A549 (cell line): ENCODE measurements around the gene RPS15. TPM values are rescaled to one million over a fixed set of nuclear protein-coding genes. Genes with fewer than 3 reads are reported as not detected.

Experiments
- ATAC-seq, 2 experiments: fragments of 200-7000 bp in 1 of 2; fragments of >200 bp in 1 of 2; cut with Nextera tagmentation in 1 of 2; cut with Tn5 transposase in 1 of 2; 3 replicates each; pipeline versions ENCODE4 v1.8.0 to v1.9.1; 2018 to 2020; ENCODE audit warnings: mild to moderate bottlenecking in 1 of 2, moderate library complexity in 1 of 2
- CTCF ChIA-PET: fragments of 300-600 bp; sonication (Branson Sonifier 250); formaldehyde crosslinking; extraction: SDS; loops from one replicate; lab custom pipeline; 2021; ENCODE audit warnings: antibody characterized with exemption, inconsistent platforms; lab: Yijun Ruan, JAX
- POLR2A ChIA-PET: fragments of 350-600 bp; formaldehyde crosslinking; extraction: SDS; loops from one replicate; lab custom pipeline; 2021; ENCODE audit warnings: antibody characterized with exemption, inconsistent platforms; lab: Yijun Ruan, JAX
- DNase-seq, 2 experiments: peaks; one replicate each; pipeline versions ENCODE4 v3.0.0 to v3.0.0-alpha.2; 2011 to 2016; ENCODE audit warnings: low read depth in 1 of 2, low spot score in 1 of 2
- FAIRE-seq: peaks from 2 replicates; lab custom pipeline; 2011; peaks lifted over from hg19 to GRCh38; lab: Jason Lieb, UNC
- H3K27ac ChIP-seq, 2 experiments: fragments of >200 bp; sonication (Bioruptor Twin); formaldehyde crosslinking; 3 replicates each; pipeline ENCODE4 v1.5.1; 2016 to 2017
- H3K4me1 ChIP-seq: fragments of >200 bp; sonication (Bioruptor Twin); formaldehyde crosslinking; 3 replicates; pipeline ENCODE4 v1.6.1; 2016
- H3K4me2 ChIP-seq: fragments of >200 bp; sonication (Bioruptor Twin); formaldehyde crosslinking; 3 replicates; pipeline ENCODE4 v1.6.1; 2016
- H3K4me3 ChIP-seq: fragments of >200 bp; sonication (Bioruptor Twin); formaldehyde crosslinking; 3 replicates; pipeline ENCODE4 v1.5.1; 2016
- H3K9me3 ChIP-seq: fragments of >200 bp; sonication (Bioruptor Twin); formaldehyde crosslinking; 3 replicates; pipeline ENCODE4 v1.6.1; 2016
- BHLHE40 ChIP-seq: IDR thresholded peaks from 2 replicates; pipeline ENCODE4 v1.6.1; 2012; ENCODE audit warnings: low read depth, low read length, inconsistent platforms
- CBX8 ChIP-seq: fragments of 200-600 bp; sonication (generic); IDR thresholded peaks from 2 replicates; pipeline ENCODE4 v1.6.1; 2016
- FOSB ChIP-seq: fragments of 250-450 bp; sonication (Bioruptor Pico); IDR thresholded peaks from 2 replicates; pipeline ENCODE4 v1.5.0; 2020; ENCODE audit warnings: mild to moderate bottlenecking, moderate library complexity
- HMGXB4 ChIP-seq: fragments of 250-450 bp; sonication (Bioruptor Pico); IDR thresholded peaks from 2 replicates; pipeline ENCODE4 v1.5.0; 2021; ENCODE audit warnings: mild to moderate bottlenecking, moderate library complexity, borderline replicate concordance
- HOXA7 ChIP-seq: fragments of 250-450 bp; sonication (Bioruptor Pico); IDR thresholded peaks from 2 replicates; pipeline ENCODE4 v1.5.0; 2020; ENCODE audit warnings: mild to moderate bottlenecking, moderate library complexity
- HOXB13 ChIP-seq: fragments of 250-450 bp; sonication (Bioruptor Pico); IDR thresholded peaks from 2 replicates; pipeline ENCODE4 v1.5.0; 2020; ENCODE audit warnings: low read depth, mild to moderate bottlenecking, moderate library complexity
- HOXB5 ChIP-seq: fragments of 250-450 bp; sonication (Bioruptor Pico); IDR thresholded peaks from 2 replicates; pipeline ENCODE4 v1.5.0; 2020; ENCODE audit warnings: mild to moderate bottlenecking, moderate library complexity
- KDM1A ChIP-seq: fragments of 200-600 bp; sonication (generic); IDR thresholded peaks from 2 replicates; pipeline ENCODE4 v1.6.1; 2016; ENCODE audit warnings: low read depth, mild to moderate bottlenecking
- KDM5A ChIP-seq: fragments of 200-600 bp; sonication (generic); IDR thresholded peaks from 2 replicates; pipeline ENCODE4 v1.6.1; 2016; ENCODE audit warnings: antibody characterized with exemption, mild to moderate bottlenecking
- MYC ChIP-seq: IDR thresholded peaks from 2 replicates; pipeline ENCODE4 v1.6.1; 2012; ENCODE audit warnings: mild to moderate bottlenecking, inconsistent platforms, low read length, improper control_type of control experiment, borderline replicate concordance
- NR3C1 ChIP-seq: fragments of >200 bp; sonication (Bioruptor Twin); formaldehyde crosslinking; IDR thresholded peaks from 3 replicates; pipeline ENCODE4 v1.6.1; 2017
- RAD21 ChIP-seq, 2 experiments: fragments of >200 bp in 1 of 2; sonication (Bioruptor Twin) in 1 of 2; formaldehyde crosslinking in 1 of 2; IDR thresholded peaks in 1 of 2; conservative IDR thresholded peaks in 1 of 2; 2 replicates in 1 of 2; 3 replicates in 1 of 2; pipeline ENCODE4 v1.6.1; 2012 to 2018; ENCODE audit warnings: inconsistent platforms in 1 of 2
- RARB ChIP-seq: fragments of 250-450 bp; sonication (Bioruptor Pico); IDR thresholded peaks from 2 replicates; pipeline ENCODE4 v1.8.0; 2021; ENCODE audit warnings: mild to moderate bottlenecking, moderate library complexity
- RFX5 ChIP-seq: fragments of 450-650 bp; IDR thresholded peaks from 2 replicates; pipeline ENCODE4 v1.7.1; 2014; ENCODE audit warnings: antibody characterized with exemption, mild to moderate bottlenecking, moderate library complexity
- SREBF2 ChIP-seq: fragments of 450-650 bp; IDR thresholded peaks from 2 replicates; pipeline ENCODE4 v1.6.1; 2014; ENCODE audit warnings: mild to moderate bottlenecking, moderate library complexity
- ZC3H11A ChIP-seq: fragments of 450-650 bp; IDR thresholded peaks from 2 replicates; pipeline ENCODE4 v1.6.1; 2014; ENCODE audit warnings: antibody characterized with exemption, mild to moderate bottlenecking
- WGBS: methylation state at CpG from one replicate; pipeline ENCODE4 v1.1.6; 2017; ENCODE audit errors: missing lambda C conversion rate; 5-methylcytosine and 5-hydroxymethylcytosine counted together
- polyA plus RNA-seq, 4 experiments: library from polyadenylated mRNA; depleted of rRNA in 3 of 4; stranded (reverse); fragments of >200 nt; fragmentation: RNase III in 1 of 4; extraction: RNeasy Plus Mini Kit Qiagen cat#74134 plus additional on column Dnase treatment in 1 of 4; gene quantifications; 2 replicates in 3 of 4; 3 replicates in 1 of 4; pipeline ENCODE4 v1.2.3, GENCODE V29; 2011 to 2017
- TF ChIP-seq, protein P1 (sequence below): IDR thresholded peaks from 2 replicates; pipeline ENCODE4 v1.6.1; 2012
- TF ChIP-seq, protein P2 (sequence below): IDR thresholded peaks from 2 replicates; pipeline ENCODE4 v1.6.1; 2012

Gene RPS15
- polyA plus RNA-seq, 2 of the 4 experiments (the other 2 are of a cell fraction): 525 to 1,458 TPM

DNA sequence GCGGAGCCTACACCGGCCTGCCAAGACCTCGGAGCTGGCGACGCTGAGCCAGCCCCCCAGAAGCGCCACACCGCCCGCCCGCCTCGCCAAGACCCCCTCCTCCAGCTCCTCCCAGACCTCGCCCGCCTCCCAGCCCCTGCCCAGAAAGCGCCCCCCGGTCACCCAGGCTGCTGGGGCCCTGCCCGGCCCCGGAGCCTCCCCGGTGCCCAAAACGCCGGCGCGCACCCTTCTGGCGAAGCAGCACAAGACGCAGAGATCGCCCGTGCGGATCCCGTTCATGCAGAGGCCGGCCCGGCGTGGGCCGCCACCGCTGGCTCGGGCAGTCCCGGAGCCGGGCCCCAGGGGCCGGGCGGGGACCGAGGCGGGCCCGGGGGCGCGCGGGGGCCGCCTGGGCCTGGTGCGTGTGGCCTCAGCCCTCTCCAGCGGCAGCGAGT, 30.6 kb downstream of the RPS15 start:
- Histone ChIP-seq H3K4me2 (peak overlapping the region; percentile 83), H3K27ac (peak overlapping the region; percentile 61 to 87), H3K9me3 (no peaks in the 10 kb centered on the region), H3K4me3 (peak overlapping the region; percentile 45), H3K4me1 (peaks cover 7% of the 10 kb centered on the region)
- peak; percentile 63 to 65 for ATAC-seq
- peak in 1 of 2 experiments; percentile 60 for DNase-seq
- FAIRE-seq: no peak
- no CpG with 5 or more reads among the region's 47 CpGs for WGBS
- CTCF ChIA-PET: interaction anchor here (0.9 to 1.8 kb wide), 6 partner anchors 9 to 40 kb away, joined by 3 to 11 read pairs (median 4); no protein-coding TSS in a partner anchor
- TF ChIP-seq KDM1A (no peak), RAD21 (conservative IDR thresholded peaks at IDR 0.05 in 1 of 2, IDR thresholded peaks at IDR 0.05 in 1 of 2) (no peak), RFX5 (no peak), RARB (CRISPR knock-in tag) (no peak), BHLHE40 (no peak), KDM5A (no peak), HMGXB4 (no peak), MYC (no peak), HOXB13 (no peak), FOSB (CRISPR knock-in tag) (no peak), HOXA7 (CRISPR knock-in tag) (no peak)
- TF ChIP-seq, protein P1, sequence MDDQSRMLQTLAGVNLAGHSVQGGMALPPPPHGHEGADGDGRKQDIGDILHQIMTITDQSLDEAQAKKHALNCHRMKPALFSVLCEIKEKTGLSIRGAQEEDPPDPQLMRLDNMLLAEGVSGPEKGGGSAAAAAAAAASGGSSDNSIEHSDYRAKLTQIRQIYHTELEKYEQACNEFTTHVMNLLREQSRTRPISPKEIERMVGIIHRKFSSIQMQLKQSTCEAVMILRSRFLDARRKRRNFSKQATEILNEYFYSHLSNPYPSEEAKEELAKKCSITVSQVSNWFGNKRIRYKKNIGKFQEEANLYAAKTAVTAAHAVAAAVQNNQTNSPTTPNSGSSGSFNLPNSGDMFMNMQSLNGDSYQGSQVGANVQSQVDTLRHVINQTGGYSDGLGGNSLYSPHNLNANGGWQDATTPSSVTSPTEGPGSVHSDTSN: no peak
- POLR2A ChIA-PET: interaction anchor here (2.0 kb wide), 1 partner anchor 24 kb away, joined by 5 read pairs; no protein-coding TSS in a partner anchor

- POLR2A ChIA-PET: interaction anchor here (2.0 kb wide), 1 partner anchor 24 kb away, joined by 5 read pairs; no protein-coding TSS in a partner anchor
Measured at GRCh38 chr19:1469255-1470054, 31.3 kb downstream of the RPS15 start.

More at GRCh38 chr19:1469255-1470054, 31.3 kb downstream of the RPS15 start:
- DNase-seq (no peak), ATAC-seq (peak; percentile 22 to 64; a peak in 5 of 6 replicates), FAIRE-seq (no peak)
- CTCF ChIA-PET: interaction anchor here (0.9 to 1.8 kb wide), 5 partner anchors 8 to 40 kb away, joined by 3 to 11 read pairs (median 3); no protein-coding TSS in a partner anchor
- no peak for TF ChIP-seq HOXB5 (CRISPR knock-in tag)
- TF ChIP-seq CBX8: no peak
- TF ChIP-seq HMGXB4: no peak
- no peak for TF ChIP-seq ZC3H11A
- TF ChIP-seq NR3C1: no peak
- no peak for TF ChIP-seq FOSB (CRISPR knock-in tag)
- TF ChIP-seq, protein P2, sequence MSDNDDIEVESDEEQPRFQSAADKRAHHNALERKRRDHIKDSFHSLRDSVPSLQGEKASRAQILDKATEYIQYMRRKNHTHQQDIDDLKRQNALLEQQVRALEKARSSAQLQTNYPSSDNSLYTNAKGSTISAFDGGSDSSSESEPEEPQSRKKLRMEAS: peak; percentile 34; the same call in 1 of the 2 replicates
- TF ChIP-seq SREBF2: no peak
- no peak for TF ChIP-seq RARB (CRISPR knock-in tag)
- peak overlapping the region; percentile 61 to 87 for H3K27ac ChIP-seq
- WGBS: 2% methylated on average over 9 of the region's 117 CpGs
- H3K4me1 ChIP-seq: peaks cover 7% of the 10 kb centered on the region
- H3K4me3 ChIP-seq: peak overlapping the region; percentile 45
- peak overlapping the region; percentile 83 for H3K4me2 ChIP-seq
- no peaks in the 10 kb centered on the region for H3K9me3 ChIP-seq
